GM19463 (cell line): Measurements from ENCODE around the gene IGSF5.

Source experiments
- ATAC-seq: cut with Tn5 transposase; IDR thresholded peaks from one replicate; pipeline ENCODE4 v1.9.1; 2021; ENCODE audit warnings: mild to moderate bottlenecking, moderate library complexity; ENCODE audit not compliant: unreplicated experiment

IGSF5 gene

DNA sequence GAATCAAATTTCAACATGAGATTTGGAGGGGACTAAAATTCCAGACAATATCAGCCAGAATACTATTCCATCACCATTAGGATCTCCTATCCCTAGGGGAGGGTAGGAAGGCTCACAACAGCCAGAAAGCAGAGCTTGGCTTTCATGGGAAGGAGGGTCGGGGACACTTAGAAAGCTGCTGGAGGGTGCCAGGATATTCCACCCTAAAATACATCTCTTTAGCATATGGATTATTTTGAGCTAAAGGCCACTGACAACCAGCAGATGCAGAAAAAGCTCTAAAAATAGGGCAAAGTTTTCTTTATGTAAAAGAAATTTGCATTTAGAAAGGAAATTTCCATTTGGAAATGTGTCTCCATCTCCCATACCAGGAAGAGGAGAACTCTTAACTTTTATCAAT lies 68.0 kb downstream of the IGSF5 start:
- ATAC-seq: no peak

GRCh38 chr21:39818557-39818956 lies 73.6 kb downstream of the IGSF5 start:
- ATAC-seq: no peak

- ATAC-seq: no peak
Measured at GRCh38 chr21:39822042-39822441, 77.1 kb downstream of the IGSF5 start.

DNA sequence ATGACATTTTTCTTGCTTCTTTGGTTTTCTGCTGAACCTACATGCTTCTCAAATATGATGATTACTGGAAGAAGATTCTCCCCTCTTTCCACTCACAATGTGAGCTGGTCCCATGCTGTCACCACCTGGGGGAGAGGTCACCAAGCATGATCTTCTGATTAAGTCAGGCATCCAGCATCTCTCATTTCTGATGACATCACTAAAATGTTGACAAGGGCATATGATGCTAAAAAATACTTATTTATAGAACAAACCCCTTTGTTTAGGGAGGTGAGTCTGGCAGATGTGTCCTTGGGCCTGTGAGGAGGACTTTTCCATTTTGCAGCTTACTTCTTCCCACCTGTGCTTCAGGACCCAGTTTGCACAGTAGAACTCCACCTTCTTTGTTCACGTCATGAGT lies 80.3 kb downstream of the IGSF5 start:
- no peak for ATAC-seq

DNA sequence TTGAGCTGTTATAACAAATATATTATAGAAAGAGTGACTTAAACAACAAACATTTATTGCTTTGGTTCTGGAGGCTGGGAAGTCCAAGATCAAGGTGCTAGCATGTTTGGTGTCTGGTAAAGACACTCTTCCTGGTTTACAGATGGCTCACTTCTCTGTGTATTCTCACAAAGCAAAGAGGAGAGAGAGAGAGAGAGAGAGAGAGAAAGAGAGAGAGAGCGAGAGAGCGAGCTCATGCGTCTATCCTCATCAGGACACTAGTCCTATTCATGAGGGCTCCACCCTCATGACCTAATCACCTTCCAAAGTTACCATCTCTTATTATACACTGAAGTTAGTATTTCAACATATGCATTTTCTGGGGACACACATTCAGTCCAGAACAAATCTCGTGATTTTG lies 89.6 kb downstream of the IGSF5 start:
- no peak for ATAC-seq

DNA sequence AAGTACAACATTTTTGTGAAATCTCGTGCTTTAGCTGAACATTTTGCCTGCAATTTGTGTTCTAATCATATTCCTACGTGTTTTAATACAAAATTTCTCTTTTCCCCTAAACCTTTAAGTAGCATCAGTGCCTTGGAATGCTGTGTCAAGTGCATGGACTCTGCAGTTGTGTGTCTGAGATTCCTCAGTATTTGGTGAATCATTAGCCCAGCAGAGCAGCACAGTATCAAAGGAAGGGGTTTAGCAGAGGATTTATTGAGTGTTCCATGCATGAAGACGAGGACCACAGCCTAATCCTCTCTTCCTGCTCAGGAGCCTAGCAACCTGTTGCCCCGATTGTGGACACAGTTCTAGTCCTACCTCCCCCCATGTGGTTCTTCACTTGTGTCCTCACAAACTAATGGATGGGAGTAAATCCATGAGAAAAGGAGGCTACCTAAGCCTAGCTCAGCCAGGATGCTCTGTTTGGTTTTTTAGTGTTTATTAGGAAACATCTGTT lies 92.9 kb downstream of the IGSF5 start:
- ATAC-seq: no peak

DNA sequence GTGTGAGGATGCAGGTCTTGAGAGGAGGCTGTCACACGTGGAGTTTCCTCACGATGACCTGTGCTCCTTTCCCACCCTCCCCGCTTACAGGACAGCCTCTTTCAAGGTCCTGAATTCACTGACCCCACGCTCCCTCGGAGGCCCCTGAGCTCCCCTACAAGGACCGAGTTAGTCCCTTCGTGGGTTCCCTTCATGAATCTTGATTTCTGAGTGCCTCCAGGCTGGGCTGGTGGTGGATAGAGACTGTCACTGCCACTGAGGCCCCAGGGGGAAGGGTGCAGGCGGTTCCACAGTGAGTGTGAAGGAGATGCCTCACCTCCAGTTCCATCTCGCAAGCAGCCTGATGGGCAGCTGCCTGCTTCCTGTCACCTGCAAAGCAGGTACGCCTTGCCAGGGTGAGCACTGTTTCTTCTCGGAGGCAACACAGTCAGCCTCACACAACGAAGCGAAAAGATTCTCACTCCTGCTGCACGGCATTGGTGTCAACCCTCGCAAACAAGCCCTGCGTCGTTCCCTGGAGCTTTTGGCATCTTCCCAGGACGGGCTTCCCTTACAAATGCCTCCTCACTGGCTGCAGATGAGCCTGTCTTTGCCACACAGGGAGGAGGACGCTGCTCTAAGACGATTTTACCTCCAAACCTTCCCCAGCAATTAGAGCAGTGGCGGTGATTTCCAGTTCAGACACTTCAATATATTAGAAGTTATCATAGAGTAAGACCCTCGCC lies 95.6 kb downstream of the IGSF5 start:
- no peak for ATAC-seq

DNA sequence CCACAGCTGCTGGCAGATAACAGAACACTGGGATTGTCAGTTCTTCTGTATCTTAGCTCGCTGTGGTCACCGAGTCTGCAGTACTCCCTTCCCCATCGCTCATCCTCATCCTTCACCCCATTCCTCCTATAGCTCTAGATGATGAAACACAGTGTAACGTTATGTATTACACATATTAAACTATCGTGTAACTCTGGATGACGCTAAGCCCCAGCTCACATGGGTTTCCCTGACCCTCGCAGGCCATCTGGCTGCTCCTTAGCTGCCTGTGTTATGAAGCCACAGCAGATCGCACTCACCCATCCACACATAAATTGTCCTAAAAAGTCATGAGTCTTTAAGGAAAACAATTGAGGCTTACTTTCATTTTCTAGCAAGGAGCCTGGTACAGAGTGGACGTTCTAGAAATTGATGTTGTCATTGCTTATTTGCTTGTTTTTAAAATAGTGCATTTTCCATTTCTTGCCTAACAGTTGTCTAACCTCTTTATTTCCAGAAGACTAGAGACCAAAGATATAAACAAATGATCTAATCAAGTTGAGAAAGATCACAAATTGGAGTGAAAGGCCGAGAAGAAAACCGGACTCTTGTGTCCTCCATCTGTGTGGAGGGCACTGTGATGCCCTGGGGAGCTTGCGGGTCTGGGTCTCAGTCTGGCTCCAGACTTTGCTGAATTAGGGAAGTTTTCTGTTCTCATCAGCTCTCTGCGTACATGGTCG lies 97.9 kb downstream of the IGSF5 start:
- ATAC-seq: no peak

- ATAC-seq: no peak
Measured at GRCh38 chr21:39843483-39843882, 98.5 kb downstream of the IGSF5 start.

DNA sequence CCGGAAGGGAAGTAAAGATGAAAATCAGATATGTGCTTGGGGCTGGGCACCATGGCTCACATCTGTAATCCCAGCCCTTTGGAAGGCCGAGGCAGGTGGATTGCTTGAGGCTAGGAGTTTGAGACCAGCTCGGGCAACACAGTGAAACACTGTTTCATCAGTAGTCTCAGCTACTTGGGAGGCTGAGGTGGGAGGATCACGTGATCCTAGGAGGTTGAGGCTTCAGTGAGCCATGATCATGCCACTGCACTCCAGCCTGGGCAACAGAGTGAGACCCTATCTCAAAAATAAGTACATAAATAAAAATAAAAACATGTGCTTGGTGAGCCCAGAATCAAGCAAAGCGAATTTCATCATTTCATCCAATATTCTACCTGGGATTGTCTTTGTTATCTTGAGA lies 98.9 kb downstream of the IGSF5 start:
- ATAC-seq: no peak

DNA sequence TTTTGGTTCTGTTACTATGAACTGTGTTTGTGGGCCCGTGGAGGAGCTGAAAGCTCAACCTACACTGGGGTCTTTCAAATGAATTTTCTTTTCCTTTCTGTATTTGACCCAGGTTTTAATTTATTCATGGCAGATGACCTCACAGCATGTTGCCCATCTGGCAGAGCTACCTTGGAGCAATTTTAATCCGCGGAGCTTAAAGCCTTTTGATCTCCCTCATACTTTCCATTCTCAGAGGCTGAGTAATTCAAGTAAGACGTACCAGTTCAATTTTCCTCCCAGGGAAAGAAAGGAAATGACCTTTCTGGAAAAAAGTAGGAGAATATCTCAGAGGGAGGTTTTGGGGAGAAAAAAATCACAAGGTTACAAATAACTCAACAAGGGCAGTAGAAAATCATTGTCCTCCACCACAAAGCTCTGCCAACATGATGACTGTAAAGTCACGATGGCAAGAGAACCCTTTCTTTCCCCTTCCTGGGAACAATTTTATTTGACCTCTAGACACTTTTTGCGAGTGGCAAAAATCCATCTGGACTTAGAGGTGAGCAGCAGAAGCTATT lies 100.7 kb downstream of the IGSF5 start:
- no peak for ATAC-seq

DNA sequence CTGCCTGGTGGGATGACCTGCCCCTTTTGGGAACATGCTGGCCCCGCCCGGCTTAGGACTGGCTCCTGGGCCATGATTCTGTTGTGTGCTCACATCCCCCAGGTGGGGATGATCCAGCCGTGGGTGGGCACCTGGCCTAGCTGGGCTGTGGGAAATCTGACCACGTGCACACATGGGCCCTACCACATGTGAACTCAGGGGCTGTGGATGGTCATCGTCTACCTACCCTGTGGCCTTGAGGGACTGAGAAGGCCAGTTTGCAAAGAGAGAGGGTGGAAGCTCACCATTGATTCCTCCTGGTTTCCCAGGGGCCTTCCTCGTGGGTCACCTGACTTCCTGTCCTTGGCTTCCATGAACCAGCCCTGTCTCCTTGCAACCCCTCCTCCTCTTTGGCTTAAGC lies 102.9 kb downstream of the IGSF5 start:
- ATAC-seq: no peak

GRCh38 chr21:39849014-39849655 lies 104.2 kb downstream of the IGSF5 start:
- no peak for ATAC-seq

- ATAC-seq: no peak
Measured at GRCh38 chr21:39850333-39850732, 105.3 kb downstream of the IGSF5 start.

DNA sequence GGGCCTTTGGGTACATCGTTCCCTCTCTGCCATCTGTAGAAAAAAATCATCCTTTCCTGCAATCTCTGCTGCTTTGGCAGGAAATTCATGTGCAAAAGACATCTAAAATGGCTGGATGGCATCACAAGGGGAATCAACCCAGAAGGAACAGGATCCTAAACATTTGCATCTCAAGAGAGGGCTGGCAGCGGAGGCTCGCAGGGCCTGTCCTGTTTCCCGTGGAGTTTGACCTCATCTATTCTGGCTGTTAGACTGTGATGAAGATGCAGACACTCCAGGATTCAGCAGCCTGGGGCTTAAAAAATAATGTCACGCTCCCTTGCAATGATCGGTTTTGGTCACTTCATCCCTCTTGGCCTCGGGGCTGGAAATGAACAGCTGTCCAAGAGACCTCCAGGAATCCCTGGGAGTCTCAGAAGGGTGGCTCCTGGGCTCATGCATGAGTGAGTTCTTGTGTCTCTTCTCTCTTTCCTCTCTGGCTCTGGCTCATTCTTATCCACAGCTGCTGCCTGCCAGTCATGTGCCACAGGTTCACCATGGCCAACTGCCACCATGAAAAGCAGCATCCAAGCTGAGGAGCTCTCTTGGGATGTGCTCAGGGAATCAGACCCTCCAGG lies 106.1 kb downstream of the IGSF5 start:
- no peak for ATAC-seq
